Loucy (cell line): ENCODE results near the gene SNX13.

ENCODE experiments used
- H2AFZ ChIP-seq: fragments of 200-600 bp; sonication (generic); 2 replicates; pipeline ENCODE4 v1.6.0; 2016; ENCODE audit warnings: antibody characterized with exemption, mild to moderate bottlenecking, low read length, moderate library complexity
- H3F3A ChIP-seq: fragments of 200-600 bp; 2 replicates; pipeline ENCODE4 v1.6.0; 2016; ENCODE audit warnings: antibody characterized with exemption, low read depth, mild to moderate bottlenecking
- H3K27me3 ChIP-seq: fragments of 200-600 bp; sonication (generic); 2 replicates; pipeline ENCODE4 v1.6.1; 2014; ENCODE audit warnings: low read length, mild to moderate bottlenecking; ENCODE audit not compliant: insufficient read depth, poor library complexity, severe bottlenecking
- H3K36me3 ChIP-seq: fragments of 200-600 bp; sonication (generic); 2 replicates; pipeline ENCODE4 v1.6.1; 2016; ENCODE audit warnings: low read length; ENCODE audit not compliant: insufficient read depth
- H3K4me1 ChIP-seq: fragments of 200-600 bp; sonication (generic); 2 replicates; pipeline ENCODE4 v1.5.1; 2014; ENCODE audit warnings: low read length, mild to moderate bottlenecking; ENCODE audit not compliant: insufficient read depth, poor library complexity, severe bottlenecking
- H3K4me2 ChIP-seq: fragments of 200-600 bp; sonication (generic); 2 replicates; pipeline ENCODE4 v1.6.0; 2014; ENCODE audit warnings: antibody characterized with exemption, low read length, low read depth, mild to moderate bottlenecking; ENCODE audit not compliant: poor library complexity, severe bottlenecking
- H3K4me3 ChIP-seq: fragments of 200-600 bp; sonication (generic); 2 replicates; pipeline ENCODE4 v1.5.1; 2014; ENCODE audit warnings: low read length, mild to moderate bottlenecking, mixed read lengths; ENCODE audit not compliant: poor library complexity, severe bottlenecking
- H3K79me2 ChIP-seq: fragments of 200-600 bp; sonication (generic); 2 replicates; pipeline ENCODE4 v1.6.1; 2014; ENCODE audit warnings: low read length; ENCODE audit not compliant: insufficient read depth
- H3K9ac ChIP-seq: fragments of 200-600 bp; sonication (generic); 2 replicates; pipeline ENCODE4 v1.6.0; 2014; ENCODE audit warnings: mild to moderate bottlenecking, low read depth, low read length, moderate library complexity; ENCODE audit not compliant: poor library complexity, severe bottlenecking
- H3K9me2 ChIP-seq: fragments of 200-600 bp; sonication (generic); replicated peaks from 2 replicates; pipeline ENCODE4 v1.6.1; 2016; ENCODE audit warnings: low read depth, low read length, mixed read lengths
- H3K9me3 ChIP-seq: fragments of 200-600 bp; sonication (generic); 2 replicates; pipeline ENCODE4 v1.6.1; 2014; ENCODE audit warnings: mild to moderate bottlenecking, antibody characterized with exemption, low read length, low read depth; ENCODE audit not compliant: insufficient read depth
- H4K20me1 ChIP-seq: fragments of 200-600 bp; sonication (generic); 2 replicates; pipeline ENCODE4 v1.6.0; 2014; ENCODE audit warnings: antibody characterized with exemption, low read length, mild to moderate bottlenecking; ENCODE audit not compliant: insufficient read depth, poor library complexity, severe bottlenecking
- CTCF ChIP-seq: fragments of 200-600 bp; sonication (generic); conservative IDR thresholded peaks from 2 replicates; pipeline ENCODE4 v1.5.1; 2014; ENCODE audit warnings: mild to moderate bottlenecking, antibody characterized with exemption, low read length
- EZH2phosphoT487 ChIP-seq: fragments of 200-600 bp; IDR thresholded peaks from 2 replicates; pipeline ENCODE4 v1.6.1; 2018; ENCODE audit warnings: antibody characterized with exemption, mild to moderate bottlenecking, moderate library complexity, borderline replicate concordance

SNX13 gene

DNA sequence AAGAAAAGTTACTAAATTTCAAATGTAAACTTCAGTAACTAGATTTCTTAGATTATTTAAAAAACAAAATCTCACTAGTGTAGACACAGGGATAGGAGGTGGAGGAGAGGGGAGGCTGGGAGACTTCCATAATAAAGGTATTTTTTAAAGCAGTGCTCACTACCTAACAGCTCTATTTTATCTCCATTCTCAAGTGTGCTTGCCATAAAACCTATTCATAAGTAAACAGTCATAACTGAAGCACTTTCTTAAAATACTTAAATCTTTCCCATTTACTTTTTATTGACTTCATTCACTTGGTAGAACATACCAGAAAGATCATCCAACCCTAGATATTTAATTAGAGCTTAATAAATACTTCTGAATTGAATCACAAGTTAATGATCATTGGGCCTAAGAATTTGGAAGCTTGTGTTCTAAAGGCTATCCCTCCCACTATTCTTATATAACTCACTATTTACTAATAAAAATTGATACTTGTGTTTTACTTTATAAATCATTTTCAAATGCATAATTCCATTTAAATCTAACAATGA is 107.4 kb downstream of the SNX13 start:
- H3K27me3 ChIP-seq, result no peaks in the 10 kb centered on the region
- no peaks in the 10 kb centered on the region for H3K9me2 ChIP-seq
- TF ChIP-seq EZH2phosphoT487, result no peak
- no peak for TF ChIP-seq CTCF
- no peaks in the 10 kb centered on the region for H4K20me1 ChIP-seq
- H3K36me3 ChIP-seq, result peaks cover 10% of the 10 kb centered on the region; the same call in 1 of the 2 replicates
- H3K4me3 ChIP-seq, result no peak overlapping the region
- H3K4me2 ChIP-seq, result no peak overlapping the region
- no peak overlapping the region for H3K9ac ChIP-seq
- no peaks in the 10 kb centered on the region for H3K79me2 ChIP-seq
- no peaks in the 10 kb centered on the region for H3K9me3 ChIP-seq
- H3F3A ChIP-seq, result no peaks in the 10 kb centered on the region
- no peak overlapping the region for H2AFZ ChIP-seq
- no peaks in the 10 kb centered on the region for H3K4me1 ChIP-seq

GRCh38 chr7:17832242-17832641 is 108.1 kb downstream of the SNX13 start:
- Histone ChIP-seq H2AFZ (no peak overlapping the region), H3K9me2 (no peaks in the 10 kb centered on the region), H4K20me1 (no peaks in the 10 kb centered on the region), H3K9me3 (no peaks in the 10 kb centered on the region), H3K27me3 (no peaks in the 10 kb centered on the region), H3K36me3 (peaks cover 10% of the 10 kb centered on the region; the same call in 1 of the 2 replicates), H3F3A (no peaks in the 10 kb centered on the region), H3K79me2 (no peaks in the 10 kb centered on the region), H3K9ac (no peak overlapping the region), H3K4me2 (no peak overlapping the region), H3K4me3 (no peak overlapping the region), H3K4me1 (no peaks in the 10 kb centered on the region)
- no peak for TF ChIP-seq EZH2phosphoT487
- TF ChIP-seq CTCF, result no peak

GRCh38 chr7:17830206-17830605 is 110.1 kb downstream of the SNX13 start:
- H3K9me3 ChIP-seq, result no peaks in the 10 kb centered on the region
- peaks cover 9% of the 10 kb centered on the region; the same call in 1 of the 2 replicates for H3K36me3 ChIP-seq
- no peaks in the 10 kb centered on the region for H3K9me2 ChIP-seq
- no peaks in the 10 kb centered on the region for H3K4me1 ChIP-seq
- TF ChIP-seq EZH2phosphoT487, result no peak
- TF ChIP-seq CTCF, result no peak
- no peak overlapping the region for H2AFZ ChIP-seq
- H3F3A ChIP-seq, result no peaks in the 10 kb centered on the region
- no peaks in the 10 kb centered on the region for H3K79me2 ChIP-seq
- H3K4me3 ChIP-seq, result no peak overlapping the region
- no peak overlapping the region for H3K9ac ChIP-seq
- no peaks in the 10 kb centered on the region for H4K20me1 ChIP-seq
- no peaks in the 10 kb centered on the region for H3K27me3 ChIP-seq
- no peak overlapping the region for H3K4me2 ChIP-seq
